ENCODE data around the gene BAHCC1. TPM values are rescaled to one million over a fixed set of nuclear protein-coding genes. Genes with fewer than 3 reads are reported as not detected.

Gene BAHCC1
- total and polyA plus RNA-seq, 9 of the 15 experiments (the other 6 are each of a cell fraction or from before 2014, with no cell fraction given): 0.14 to 26.9 (median 5.0) TPM

GRCh38 chr17:81364278-81365147, 30.7 kb upstream of the BAHCC1 start:
- no TSS peak for BruUV-seq (replicated peaks)
- TF ChIP-seq CEBPB (tag; IDR thresholded peaks at IDR 0.05) (no peak), GTF2E2 (tag; IDR thresholded peaks at IDR 0.05) (no peak), GABPB1 (CRISPR knock-in tag; IDR thresholded peaks at IDR 0.05) (no peak), ZNF282 (CRISPR knock-in tag; IDR thresholded peaks at IDR 0.05) (no peak), CSDE1 (IDR thresholded peaks at IDR 0.05) (no peak), ZBTB17 (CRISPR knock-in tag; IDR thresholded peaks at IDR 0.05) (no peak), ZNF76 (CRISPR knock-in tag; IDR thresholded peaks at IDR 0.05; ENCODE audit: borderline replicate concordance) (no peak), NCOR1 (IDR thresholded peaks at IDR 0.05) (no peak), NFE2 (IDR thresholded peaks at IDR 0.05; ENCODE audit: low read depth) (no peak), TAF15 (IDR thresholded peaks at IDR 0.05; ENCODE audit: low read depth, low read length) (no peak), ZNF75A (CRISPR knock-in tag; IDR thresholded peaks at IDR 0.05) (no peak), NFIC (IDR thresholded peaks at IDR 0.05) (no peak), PHF20 (IDR thresholded peaks at IDR 0.05; ENCODE audit: partially characterized antibody) (no peak)
- H3K9me3 ChIP-seq (replicated peaks; ENCODE audit: control insufficient read depth, insufficient read depth, low read depth, low read length): no peaks in the 10 kb centered on the region
- peak overlapping the region in 1 of 2 experiments; percentile 91; a peak in 1 of 4 replicates for H3K9ac ChIP-seq (ENCODE audit: insufficient read depth in 1 of 2, low read depth in 2 of 2, low read length in 2 of 2)
- ChIA-PET CTCF (ENCODE audit: low intra/inter-chr PET ratio) (no interaction called here), POLR2A (interaction anchor here (0.6 to 1.7 kb wide), 7 partner anchors 8 to 55 kb away, joined by 3 to 6 read pairs (median 4); no protein-coding TSS in a partner anchor)
- DNase-seq (ENCODE audit: extremely low read depth in 1 of 4, low spot score in 3 of 4) (no peak), ATAC-seq (peak; percentile 19), FAIRE-seq (no peak)
- H3K4me2 ChIP-seq (ENCODE audit: insufficient read depth, low read length): peak overlapping the region; percentile 91
- H3K79me2 ChIP-seq (ENCODE audit: control insufficient read depth, insufficient read depth, low read length): no peaks in the 10 kb centered on the region
- H3K27me3 ChIP-seq (ENCODE audit: control insufficient read depth in 2 of 2, insufficient read depth in 2 of 2, low read length in 2 of 2): no peaks in the 10 kb centered on the region
- H2AFZ ChIP-seq (ENCODE audit: low read depth, low read length): peak overlapping the region; percentile 94
- 46% methylated on average over 26 of the region's 26 CpGs for WGBS (ENCODE audit: insufficient coverage, low coverage, missing lambda C conversion rate)
- H3K27ac ChIP-seq (ENCODE audit: extremely low read depth, low read depth, low read length): no peak overlapping the region
- H3K36me3 ChIP-seq (ENCODE audit: control insufficient read depth, insufficient read depth, low read length): no peaks in the 10 kb centered on the region
- intact Hi-C loops (cut with micrococcal nuclease): no loop called here
- H3K4me3 ChIP-seq: no peak overlapping the region
- no peaks in the 10 kb centered on the region for H4K20me1 ChIP-seq (replicated peaks; ENCODE audit: control insufficient read depth, insufficient read depth, low read length)
- H3K9me1 ChIP-seq (ENCODE audit: control insufficient read depth, insufficient read depth, low read length): no peaks in the 10 kb centered on the region
- in situ Hi-C loops (cut with MboI): no loop called here
- H3K4me1 ChIP-seq (replicated peaks in 1 of 2; ENCODE audit: control insufficient read depth in 2 of 2, insufficient read depth in 2 of 2, low read length in 2 of 2): peaks cover 20 to 40% of the 10 kb centered on the region in 2 experiments
